ENCODE data around the gene CENPM. TPM values are rescaled to one million over a fixed set of nuclear protein-coding genes. Genes with fewer than 3 reads are reported as not detected.

Gene CENPM
- total and polyA plus RNA-seq, 9 donors, result 0.25 to 8.0 (median 1.8) TPM; not detected in 3

GRCh38 chr22:41932353-41932752 lies 14.6 kb downstream of the CENPM start:
- TF ChIP-seq EP300 (IDR thresholded peaks at IDR 0.05), result no peak
- no peak for TF ChIP-seq POLR2A (IDR thresholded peaks at IDR 0.05)
- TF ChIP-seq CTCF (IDR thresholded peaks at IDR 0.05), result no peak
- Histone ChIP-seq H3K4me3 (no peak overlapping the region), H3K27ac (no peak overlapping the region), H3K27me3 (no peaks in the 10 kb centered on the region), H3K4me1 (ENCODE audit: insufficient read depth) (no peaks in the 10 kb centered on the region), H3K36me3 (no peaks in the 10 kb centered on the region), H3K9me3 (no peaks in the 10 kb centered on the region)
- DNase-seq, result no peak
- intact Hi-C loops (cut with DNase I), result no loop called here
- WGBS, 3 donors, result 91 to 94% (median 92%) methylated on average over 12 of the region's 12 CpGs

- intact Hi-C loops (cut with DNase I), result no loop called here
- Histone ChIP-seq H3K27me3 (no peaks in the 10 kb centered on the region), H3K27ac (no peak overlapping the region), H3K4me1 (ENCODE audit: insufficient read depth) (no peaks in the 10 kb centered on the region), H3K36me3 (no peaks in the 10 kb centered on the region), H3K9me3 (no peaks in the 10 kb centered on the region), H3K4me3 (no peak overlapping the region)
- TF ChIP-seq POLR2A (IDR thresholded peaks at IDR 0.05), result no peak
- TF ChIP-seq CTCF (IDR thresholded peaks at IDR 0.05), result no peak
- TF ChIP-seq EP300 (IDR thresholded peaks at IDR 0.05), result no peak
- DNase-seq, result no peak
- 77 to 78% (median 77%) methylated on average over 10 of the region's 10 CpGs for WGBS, 3 donors
These were observed 15.2 kb downstream of the CENPM start for GRCh38 chr22:41931701-41932269.

GRCh38 chr22:41929418-41929810 lies 17.5 kb downstream of the CENPM start:
- 41 to 58% (median 48%) methylated on average over 8 of the region's 8 CpGs for WGBS, 3 donors
- H3K27ac ChIP-seq, result no peak overlapping the region
- H3K9me3 ChIP-seq, result no peaks in the 10 kb centered on the region
- no peak for TF ChIP-seq EP300 (IDR thresholded peaks at IDR 0.05)
- no peak for TF ChIP-seq POLR2A (IDR thresholded peaks at IDR 0.05)
- TF ChIP-seq CTCF (IDR thresholded peaks at IDR 0.05), result no peak
- intact Hi-C loops (cut with DNase I), result no loop called here
- peaks cover 3% of the 10 kb centered on the region for H3K4me1 ChIP-seq (ENCODE audit: insufficient read depth)
- no peaks in the 10 kb centered on the region for H3K36me3 ChIP-seq
- no peaks in the 10 kb centered on the region for H3K27me3 ChIP-seq
- DNase-seq, result no peak
- no peak overlapping the region for H3K4me3 ChIP-seq

DNA sequence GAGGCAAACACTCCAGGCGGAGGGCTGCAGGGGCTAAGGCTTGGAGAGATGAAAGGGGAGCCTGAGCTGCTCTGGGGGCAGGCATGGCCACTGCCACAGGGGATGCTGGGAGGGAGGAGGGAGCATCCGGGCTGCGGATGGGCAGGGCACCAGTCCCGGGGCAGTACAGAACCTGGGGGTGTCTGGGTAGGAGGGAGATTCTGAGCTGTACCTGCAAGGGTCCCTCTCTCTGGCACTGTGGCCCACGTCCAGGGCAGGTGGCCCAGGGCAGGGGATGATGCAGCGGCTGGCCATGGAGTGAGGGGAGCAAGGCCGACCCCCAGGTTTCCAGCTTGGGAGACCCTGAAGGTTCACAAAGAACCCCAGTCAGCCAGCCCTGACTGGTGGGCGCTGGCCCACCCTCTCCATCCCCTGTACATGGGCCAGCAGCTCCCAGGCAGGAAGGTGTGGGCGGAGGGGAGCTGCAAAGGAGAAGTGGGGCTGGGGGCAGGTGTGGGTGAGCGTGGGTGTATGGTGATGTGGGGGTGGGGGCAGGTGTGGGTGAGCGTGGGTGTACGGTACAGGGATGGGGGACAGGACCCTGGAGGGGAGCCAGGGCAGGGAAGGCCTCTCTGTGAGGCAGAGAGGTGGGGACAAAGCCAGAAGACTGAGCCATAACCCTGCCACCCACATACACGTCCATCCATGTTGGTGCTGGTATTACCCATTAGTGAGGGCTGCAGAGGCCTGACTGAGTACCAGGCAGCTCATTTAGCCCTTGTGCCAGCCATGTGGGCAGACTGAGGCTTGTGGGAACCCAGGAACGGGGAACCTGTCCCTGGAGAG lies 18.1 kb downstream of the CENPM start:
- H3K9me3 ChIP-seq, result no peaks in the 10 kb centered on the region
- TF ChIP-seq POLR2A (IDR thresholded peaks at IDR 0.05) (no peak), EP300 (IDR thresholded peaks at IDR 0.05) (no peak)
- H3K36me3 ChIP-seq, result no peaks in the 10 kb centered on the region
- no peaks in the 10 kb centered on the region for H3K27me3 ChIP-seq
- H3K4me3 ChIP-seq, result no peak overlapping the region
- intact Hi-C loops (cut with DNase I), result no loop called here
- DNase-seq, result no peak
- 56 to 70% (median 70%) methylated on average over 13 to 14 of the region's 14 CpGs for WGBS, 3 donors
- H3K27ac ChIP-seq, result no peak overlapping the region
- peaks cover 3% of the 10 kb centered on the region for H3K4me1 ChIP-seq (ENCODE audit: insufficient read depth)

DNA sequence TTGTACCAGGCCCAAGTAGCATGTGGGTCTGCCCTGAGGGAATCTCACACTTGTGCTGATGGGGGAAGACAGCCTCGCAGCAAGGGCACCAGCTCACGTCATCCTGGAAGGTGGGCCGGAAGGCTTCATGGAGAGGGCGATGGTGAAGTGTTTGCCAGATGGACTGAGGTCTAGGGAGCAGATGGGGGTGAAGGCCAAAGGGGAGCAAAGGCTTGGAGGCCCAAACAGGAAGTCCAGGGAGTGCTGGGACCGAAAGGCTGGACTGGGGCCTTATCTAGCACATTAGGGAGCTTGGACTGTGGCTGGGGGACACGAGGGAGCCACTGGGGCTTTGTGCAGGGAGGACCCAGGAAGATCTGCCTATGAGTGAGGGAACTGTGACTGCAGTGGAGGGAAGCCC lies 19.1 kb downstream of the CENPM start:
- Histone ChIP-seq H3K27ac (no peak overlapping the region), H3K27me3 (no peaks in the 10 kb centered on the region), H3K4me3 (no peak overlapping the region), H3K36me3 (no peaks in the 10 kb centered on the region), H3K9me3 (no peaks in the 10 kb centered on the region), H3K4me1 (ENCODE audit: insufficient read depth) (peaks cover 3% of the 10 kb centered on the region)
- WGBS, 3 donors, result 65 to 77% (median 68%) methylated on average over 6 of the region's 6 CpGs
- DNase-seq, result no peak
- intact Hi-C loops (cut with DNase I), result no loop called here
- TF ChIP-seq EP300 (IDR thresholded peaks at IDR 0.05) (no peak), CTCF (IDR thresholded peaks at IDR 0.05) (no peak), POLR2A (IDR thresholded peaks at IDR 0.05) (no peak)
